HTR-8/SVneo (cell line): Measurements from ENCODE around the gene BUD31.
"Not testable (repeated sequence)": the region's sequence is repeated elsewhere in the genome, so short reads cannot be mapped to it uniquely, and the experiment has no call there.

Experiments
- DNase-seq: peaks from one replicate; pipeline ENCODE4 v3.0.0; 2011; ENCODE audit warnings: low spot score, mixed read lengths; ENCODE audit not compliant: insufficient read length
- FAIRE-seq: peaks from 2 replicates; lab custom pipeline; 2011; peaks lifted over from hg19 to GRCh38; lab: Jason Lieb, UNC

The BUD31 gene

GRCh38 chr7:99380032-99380822, 28.5 kb upstream of the BUD31 start:
- DNase-seq (no peak), FAIRE-seq (no peak)

GRCh38 chr7:99380823-99381663, 27.7 kb upstream of the BUD31 start:
- DNase-seq (no peak), FAIRE-seq (no peak)

- FAIRE-seq, result no peak
- DNase-seq, result no peak
Observed at GRCh38 chr7:99381664-99382075, 27.1 kb upstream of the BUD31 start.

- DNase-seq (no peak), FAIRE-seq (no peak)
Observed at GRCh38 chr7:99383203-99383602, 25.6 kb upstream of the BUD31 start.

GRCh38 chr7:99383791-99384370, 24.9 kb upstream of the BUD31 start:
- FAIRE-seq, result no peak
- no peak for DNase-seq

GRCh38 chr7:99384523-99384922, 24.2 kb upstream of the BUD31 start:
- no peak for FAIRE-seq
- no peak for DNase-seq

- FAIRE-seq (no peak), DNase-seq (no peak)
Observed at GRCh38 chr7:99385564-99385963, 23.2 kb upstream of the BUD31 start.

- DNase-seq (no peak), FAIRE-seq (no peak)
Observed at GRCh38 chr7:99386584-99387238, 22.1 kb upstream of the BUD31 start.

GRCh38 chr7:99387239-99387635, 21.5 kb upstream of the BUD31 start:
- not testable (repeated sequence) for FAIRE-seq, DNase-seq

- no peak for DNase-seq
- FAIRE-seq, result no peak
Observed at GRCh38 chr7:99387912-99388311, 20.9 kb upstream of the BUD31 start.

- FAIRE-seq (no peak), DNase-seq (no peak)
Observed at GRCh38 chr7:99389772-99390171, 19.0 kb upstream of the BUD31 start.

GRCh38 chr7:99390941-99391602, 17.7 kb upstream of the BUD31 start:
- FAIRE-seq (no peak), DNase-seq (no peak)

GRCh38 chr7:99392046-99392445, 16.7 kb upstream of the BUD31 start:
- no peak for DNase-seq

GRCh38 chr7:99392659-99393354, 16.0 kb upstream of the BUD31 start:
- FAIRE-seq, result no peak
- no peak for DNase-seq

More at GRCh38 chr7:99392046-99392445, 16.7 kb upstream of the BUD31 start:
- no peak for FAIRE-seq

GRCh38 chr7:99393355-99394187, 15.2 kb upstream of the BUD31 start:
- FAIRE-seq, result no peak
- no peak for DNase-seq

GRCh38 chr7:99394188-99394502, 14.6 kb upstream of the BUD31 start:
- DNase-seq (no peak), FAIRE-seq (no peak)

- DNase-seq (no peak), FAIRE-seq (no peak)
Observed at GRCh38 chr7:99395616-99396327, 13.0 kb upstream of the BUD31 start.
